Cerebellar cortex (tissue), 1 donor: ENCODE measurements around the gene DLX2.

Source experiments
- DNase-seq: peaks from one replicate; pipeline ENCODE4 v3.0.0-alpha.2; 2015; ENCODE audit warnings: low spot score

The DLX2 gene

GRCh38 chr2:172053486-172053885, 49.2 kb downstream of the DLX2 start:
- no peak for DNase-seq

- peak; percentile 77 for DNase-seq
Observed at GRCh38 chr2:172052000-172052983, 50.4 kb downstream of the DLX2 start.

- no peak for DNase-seq
Observed at GRCh38 chr2:172050479-172051125, 52.1 kb downstream of the DLX2 start.

- no peak for DNase-seq
Observed at GRCh38 chr2:172049567-172050120, 53.1 kb downstream of the DLX2 start.
